Endothelial cell of coronary artery (primary cell): ENCODE data around the gene SCO1. TPM values are rescaled to one million over a fixed set of nuclear protein-coding genes. Genes with fewer than 3 reads are reported as not detected.

ENCODE experiments used
- total RNA-seq: library from RNA; depleted of rRNA; stranded (reverse); fragments of >200 nt; gene quantifications from 2 replicates; pipeline ENCODE4 v1.2.3, GENCODE V29; 2014

Gene SCO1
- total RNA-seq: 33.4 and 39.2 TPM in 2 replicates

DNA sequence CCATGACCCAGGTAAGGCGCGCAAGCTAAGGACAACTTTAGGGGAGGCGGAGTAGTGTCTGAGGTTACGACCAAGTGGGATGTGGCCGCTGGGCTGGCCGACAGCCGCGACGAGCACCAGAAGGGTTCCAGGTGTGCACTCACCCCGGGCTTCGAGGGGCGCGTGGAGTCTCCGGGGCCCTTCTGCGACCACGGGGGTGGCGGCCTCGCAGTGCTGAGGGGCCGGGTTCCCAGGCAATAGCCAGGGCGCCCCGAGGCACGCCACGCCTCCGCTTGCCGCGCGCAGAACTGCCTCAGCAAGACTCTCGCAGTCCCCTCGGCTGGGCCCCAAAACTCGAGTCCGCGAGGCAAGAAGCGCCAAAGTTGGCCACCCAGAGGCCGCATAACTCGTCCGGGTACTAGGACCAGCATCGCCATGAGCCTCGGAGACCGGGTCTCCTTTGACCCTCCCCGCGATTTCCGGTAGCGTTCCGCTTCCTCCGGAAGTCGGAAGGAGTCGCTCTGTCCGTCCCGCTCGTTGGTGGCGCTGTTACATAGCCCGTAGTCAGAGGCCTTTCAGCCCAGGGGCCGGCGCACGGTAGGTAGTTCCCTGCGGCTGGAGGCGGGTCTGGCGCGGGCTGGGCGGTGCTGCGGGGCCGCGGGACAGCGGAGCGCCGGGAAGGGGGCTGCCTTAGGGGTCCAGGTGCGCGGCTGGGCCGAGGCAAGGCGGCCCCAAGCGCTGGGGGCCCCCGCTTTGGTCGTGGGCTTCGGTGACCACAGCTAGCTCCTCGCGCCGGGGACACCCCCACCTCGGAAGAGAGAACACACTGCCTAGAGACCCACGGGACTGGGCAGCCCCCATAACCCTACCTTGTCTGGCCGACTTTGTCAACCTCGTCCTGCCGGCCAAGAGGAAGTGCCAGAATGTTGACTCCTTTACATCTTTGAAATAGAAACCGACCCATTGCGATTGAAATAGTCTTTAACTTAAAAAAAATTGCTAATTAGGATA, at the start of gene SCO1, which contains the start of gene ADPRM:
Gene SCO1, minus strand, starts transcription at position 442 of the 990 bp plus-strand sequence. Its CDS starts 26 bp downstream, at position 416.
Gene ADPRM, plus strand, starts transcription at position 503 of the 990 bp plus-strand sequence. CDS start 7,333 bp downstream, outside the sequence.

GRCh38 chr17:10729334-10730193, 32.2 kb upstream of the SCO1 start, which contains the start of gene TMEM220:
TSS of gene TMEM220 (minus strand) at chr17:10730023. CDS start at chr17:10729851, 172 bp downstream.

DNA sequence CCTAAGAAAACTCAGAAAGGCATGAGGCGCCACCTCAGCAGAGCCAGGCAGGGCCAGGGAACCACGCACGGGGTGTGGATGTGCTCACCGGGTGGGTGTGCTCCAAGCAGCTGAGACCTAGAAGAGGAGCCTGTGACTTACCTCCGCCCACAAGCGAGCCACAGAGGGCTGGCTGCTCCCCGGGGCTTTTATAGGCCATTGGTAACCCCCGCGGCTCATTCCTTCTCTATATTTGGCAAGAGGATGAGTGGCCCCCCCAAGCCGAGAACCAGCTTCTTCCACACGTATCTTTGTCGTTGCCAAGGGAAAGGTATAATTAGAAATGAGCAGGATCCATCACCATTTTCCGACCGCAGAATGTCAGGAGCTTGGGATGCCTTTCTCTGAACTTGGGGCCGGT, 40.2 kb downstream of the SCO1 start, which contains the start of gene MYH3:
Gene MYH3, minus strand, starts transcription at position 162 of the 400 bp plus-strand sequence. CDS start 2,245 bp downstream, outside the sequence.

Other genes starting within 250 kb of the SCO1 start
- gene MYH4, start 228.0 kb downstream of the SCO1 start, total RNA-seq: not detected in 2 replicates
- gene MYH1, start 179.0 kb downstream of the SCO1 start, total RNA-seq: not detected in 2 replicates
- gene MYH2, start 147.9 kb downstream of the SCO1 start, total RNA-seq: not detected in 2 replicates
- gene MYH3, start 40.2 kb downstream of the SCO1 start, total RNA-seq: 0.38 and 0.45 TPM in 2 replicates
- gene ADPRM, start 61 bp upstream of the SCO1 start, total RNA-seq: 9.4 and 13.0 TPM in 2 replicates
- gene TMEM220, start 32.5 kb upstream of the SCO1 start, total RNA-seq: 0.85 and 1.8 TPM in 2 replicates
- gene TMEM238L, start 106.6 kb upstream of the SCO1 start, total RNA-seq: not detected in 2 replicates
- not detected in 2 replicates for gene PIRT, start 140.6 kb upstream of the SCO1 start, total RNA-seq